ENCODE measurements around the gene INSM2. TPM values are rescaled to one million over a fixed set of nuclear protein-coding genes. Genes with fewer than 3 reads are reported as not detected.

INSM2 gene, protein sequence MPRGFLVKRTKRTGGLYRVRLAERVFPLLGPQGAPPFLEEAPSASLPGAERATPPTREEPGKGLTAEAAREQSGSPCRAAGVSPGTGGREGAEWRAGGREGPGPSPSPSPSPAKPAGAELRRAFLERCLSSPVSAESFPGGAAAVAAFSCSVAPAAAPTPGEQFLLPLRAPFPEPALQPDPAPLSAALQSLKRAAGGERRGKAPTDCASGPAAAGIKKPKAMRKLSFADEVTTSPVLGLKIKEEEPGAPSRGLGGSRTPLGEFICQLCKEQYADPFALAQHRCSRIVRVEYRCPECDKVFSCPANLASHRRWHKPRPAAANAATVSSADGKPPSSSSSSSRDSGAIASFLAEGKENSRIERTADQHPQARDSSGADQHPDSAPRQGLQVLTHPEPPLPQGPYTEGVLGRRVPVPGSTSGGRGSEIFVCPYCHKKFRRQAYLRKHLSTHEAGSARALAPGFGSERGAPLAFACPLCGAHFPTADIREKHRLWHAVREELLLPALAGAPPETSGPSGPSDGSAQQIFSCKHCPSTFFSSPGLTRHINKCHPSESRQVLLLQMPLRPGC
- polyA plus RNA-seq (ENCODE audit: insufficient read length), result not detected

- DNase-seq, result peak; percentile 19
Observed at GRCh38 chr14:35533357-35534207, at the start of gene INSM2. TSS of gene INSM2 (plus strand) at chr14:35534164. CDS start at chr14:35534253, 89 bp downstream.

GRCh38 chr14:35492569-35493014 is 41.4 kb upstream of the INSM2 start:
- DNase-seq, result no peak

DNA sequence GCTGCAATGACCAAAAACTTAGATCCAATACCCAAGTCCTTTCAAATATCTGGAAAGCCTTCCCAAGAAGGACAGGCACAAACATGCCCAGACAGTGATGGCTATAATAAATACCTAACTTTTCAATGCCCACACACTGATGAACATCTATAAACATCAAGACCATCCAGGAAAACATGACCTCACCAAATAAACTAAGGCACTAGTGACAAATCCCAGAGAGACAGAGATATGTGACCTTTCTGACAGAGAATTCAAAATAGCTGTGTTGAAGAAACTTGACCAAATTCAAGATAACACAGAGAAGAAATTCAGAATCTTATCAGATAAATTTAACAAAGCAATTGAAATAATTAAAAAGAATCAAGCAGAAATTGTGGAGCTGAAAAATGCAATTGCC is 38.7 kb upstream of the INSM2 start:
- no peak for DNase-seq

DNA sequence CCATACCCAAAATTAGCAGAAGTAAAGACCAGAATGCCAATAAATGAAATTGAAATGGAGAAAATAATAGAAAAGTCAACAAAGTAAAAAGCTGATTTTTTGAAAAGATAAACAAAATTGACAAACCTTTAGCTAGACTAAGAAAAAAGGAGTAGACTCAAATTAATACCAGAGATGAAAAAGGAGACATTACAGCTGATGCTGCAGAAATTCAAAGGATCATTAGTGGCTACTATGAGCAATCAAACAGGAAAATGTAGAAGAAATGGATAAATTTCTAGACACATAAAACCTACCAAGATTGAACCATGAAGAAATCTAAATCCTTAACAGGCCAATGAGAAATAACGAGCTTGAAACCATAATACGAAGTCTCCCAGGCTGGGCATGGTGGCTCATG is 34.8 kb upstream of the INSM2 start:
- DNase-seq, result no peak

GRCh38 chr14:35503646-35504045 is 30.3 kb upstream of the INSM2 start:
- no peak for DNase-seq

DNA sequence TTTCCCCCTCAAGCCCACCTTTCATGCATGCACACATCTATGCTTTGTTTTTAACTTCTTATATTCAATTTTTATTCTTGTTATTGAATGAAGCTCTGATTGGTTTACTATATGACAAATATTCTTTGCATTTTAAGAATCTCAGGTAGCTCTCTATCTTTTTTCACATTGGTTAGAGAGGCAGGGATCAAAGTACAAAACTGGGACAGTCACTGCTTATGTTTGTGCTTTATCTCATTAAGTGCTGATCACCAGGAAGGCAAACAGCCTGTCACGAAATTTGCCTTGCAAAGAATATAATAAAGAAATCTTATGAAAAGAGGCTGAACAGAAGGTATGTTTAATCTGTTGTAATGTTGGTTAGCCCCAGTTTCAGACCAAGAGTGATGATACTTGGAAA is 29.7 kb upstream of the INSM2 start:
- DNase-seq, result no peak

DNA sequence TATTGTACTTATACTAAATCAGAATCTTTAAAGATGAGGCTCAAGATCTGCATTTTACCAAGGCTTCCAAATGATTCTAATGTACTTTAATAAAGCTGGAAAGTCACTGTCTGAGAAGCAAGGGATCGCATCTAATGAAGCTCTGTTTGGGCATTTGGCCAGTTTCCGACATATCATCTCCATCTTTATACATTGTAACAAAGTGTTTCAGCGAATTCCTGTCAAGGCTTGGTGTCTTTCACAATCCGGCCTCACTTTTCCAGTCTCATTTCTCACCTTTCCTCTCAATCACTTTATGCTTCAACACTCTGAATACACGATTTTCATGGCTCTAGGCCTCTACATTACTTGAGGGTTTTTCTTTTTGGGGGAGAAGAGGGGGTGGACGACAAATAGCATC is 27.5 kb upstream of the INSM2 start:
- DNase-seq, result no peak

GRCh38 chr14:35506927-35507326 is 27.0 kb upstream of the INSM2 start:
- DNase-seq, result no peak

- DNase-seq, result no peak
Observed at GRCh38 chr14:35509846-35510245, 24.1 kb upstream of the INSM2 start.

GRCh38 chr14:35512765-35513164 is 21.2 kb upstream of the INSM2 start:
- DNase-seq, result no peak

GRCh38 chr14:35515916-35516315 is 18.0 kb upstream of the INSM2 start:
- DNase-seq, result no peak

- no peak for DNase-seq
Observed at GRCh38 chr14:35519986-35520385, 14.0 kb upstream of the INSM2 start.

DNA sequence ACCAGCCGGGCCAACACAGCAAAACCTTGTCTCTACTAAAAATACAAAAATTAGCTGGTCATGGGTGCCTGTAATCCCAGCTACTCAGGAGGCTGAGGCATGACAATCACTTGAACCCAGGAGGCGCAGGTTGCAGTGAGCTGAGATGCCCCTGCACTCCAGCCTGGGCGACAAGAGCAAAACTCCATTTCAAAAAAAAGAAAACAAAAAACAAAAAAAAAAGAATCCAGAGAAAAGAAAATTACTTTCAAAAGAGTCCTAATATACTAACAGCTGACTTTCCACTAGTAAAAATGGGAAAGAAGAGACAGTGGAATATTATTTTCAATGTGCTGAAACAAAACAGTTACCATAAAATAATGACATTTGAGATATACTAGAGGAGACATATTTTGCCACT is 8.3 kb upstream of the INSM2 start:
- no peak for DNase-seq

DNA sequence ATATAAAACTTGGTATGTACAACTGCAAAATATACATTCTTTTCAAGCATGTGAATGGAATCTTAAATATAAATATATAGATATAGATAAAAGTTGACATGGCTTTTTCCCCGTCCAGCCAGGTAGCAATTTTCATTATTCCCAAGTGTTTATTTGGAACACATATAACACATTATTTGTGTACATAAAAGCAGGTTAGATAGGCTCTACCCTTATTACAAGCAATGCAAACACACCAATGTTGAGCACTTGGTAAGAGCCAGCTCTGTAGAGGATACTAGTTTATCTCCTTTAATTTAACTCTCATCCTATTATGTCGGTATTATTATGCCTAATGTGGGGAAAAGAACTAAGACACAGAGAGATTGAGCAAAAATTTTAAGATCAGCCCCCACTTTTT is 7.0 kb upstream of the INSM2 start:
- DNase-seq, result no peak

- DNase-seq, result no peak
Observed at GRCh38 chr14:35531960-35532747, 1.8 kb upstream of the INSM2 start.

GRCh38 chr14:35532783-35533356 is 1.1 kb upstream of the INSM2 start:
- no peak for DNase-seq

GRCh38 chr14:35534208-35534872 is 376 bp downstream of the INSM2 start:
- DNase-seq, result no peak

DNA sequence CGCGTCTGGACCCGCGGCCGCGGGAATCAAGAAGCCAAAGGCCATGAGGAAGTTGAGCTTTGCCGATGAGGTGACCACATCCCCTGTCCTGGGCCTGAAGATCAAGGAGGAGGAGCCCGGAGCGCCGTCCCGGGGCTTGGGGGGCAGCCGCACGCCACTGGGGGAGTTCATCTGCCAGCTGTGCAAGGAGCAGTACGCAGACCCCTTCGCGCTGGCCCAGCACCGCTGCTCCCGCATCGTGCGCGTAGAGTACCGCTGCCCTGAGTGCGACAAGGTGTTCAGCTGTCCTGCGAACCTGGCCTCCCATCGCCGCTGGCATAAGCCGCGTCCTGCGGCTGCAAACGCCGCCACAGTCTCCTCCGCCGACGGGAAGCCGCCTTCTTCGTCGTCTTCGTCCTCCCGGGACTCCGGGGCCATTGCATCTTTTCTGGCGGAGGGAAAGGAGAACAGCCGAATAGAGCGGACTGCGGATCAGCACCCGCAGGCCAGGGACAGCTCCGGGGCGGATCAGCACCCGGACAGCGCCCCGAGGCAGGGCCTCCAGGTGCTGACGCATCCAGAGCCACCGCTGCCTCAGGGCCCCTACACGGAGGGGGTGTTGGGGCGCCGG is 1.0 kb downstream of the INSM2 start:
- DNase-seq, result peak; percentile 80

GRCh38 chr14:35535483-35536112 is 1.6 kb downstream of the INSM2 start:
- no peak for DNase-seq

DNA sequence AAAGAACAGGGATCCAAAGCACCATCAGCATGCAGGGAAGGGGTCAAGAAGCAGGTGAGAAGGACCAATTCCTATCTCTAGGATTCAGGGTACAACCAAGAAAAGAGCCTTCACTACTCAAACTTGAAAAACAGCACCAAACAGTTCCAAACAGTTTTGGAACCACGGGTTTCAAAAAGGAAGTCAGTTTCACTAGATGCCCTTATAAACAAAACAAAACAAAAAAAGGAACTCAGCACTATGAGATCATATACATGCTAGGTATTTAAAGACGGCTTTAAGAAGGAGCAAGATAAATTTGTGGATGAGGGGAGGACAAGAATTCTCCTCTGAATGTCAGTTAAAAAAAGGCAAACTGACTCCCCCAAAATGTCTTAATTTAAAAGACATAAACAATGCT is 6.0 kb downstream of the INSM2 start:
- DNase-seq, result no peak

DNA sequence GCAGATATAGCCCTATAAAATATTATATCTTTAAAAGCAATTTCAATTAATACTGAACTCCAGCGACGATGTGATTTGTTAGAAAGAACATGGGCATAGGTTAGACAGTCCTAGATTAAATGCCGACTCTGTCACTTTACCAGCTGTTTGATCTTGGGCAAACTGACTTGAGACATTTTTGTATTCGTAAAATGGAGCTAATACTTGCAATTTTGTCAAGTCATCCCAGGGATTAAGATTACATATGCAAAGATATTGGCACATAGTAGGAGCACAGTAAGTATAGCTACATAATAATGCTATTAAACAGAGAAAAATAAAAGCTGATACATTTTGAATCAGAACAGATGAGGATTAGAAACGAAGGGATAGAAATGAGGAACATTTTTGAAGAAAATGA is 9.0 kb downstream of the INSM2 start:
- DNase-seq, result no peak

All from hindlimb muscle (tissue), 1 donor.